Measurements from ENCODE around the gene DOK6. TPM values are rescaled to one million over a fixed set of nuclear protein-coding genes. Genes with fewer than 3 reads are reported as not detected.
"Not testable (repeated sequence)": the region's sequence is repeated elsewhere in the genome, so short reads cannot be mapped to it uniquely, and the experiment has no call there.

Gene DOK6
- total and polyA plus RNA-seq, 2 donors (not counting 1 experiment from before 2014, with no cell fraction given), result not detected

GRCh38 chr18:69658685-69659084 lies 258.0 kb downstream of the DOK6 start:
- Histone ChIP-seq H3K4me2 (replicated peaks; ENCODE audit: low read depth, low read length, poor library complexity, severe bottlenecking) (no peak overlapping the region), H3K4me3 (ENCODE audit: control extremely low read depth in 1 of 5, extremely low read depth in 1 of 5, insufficient read depth in 1 of 5, low read depth in 2 of 5, low read length in 4 of 5) (no peak overlapping the region), H3K9ac (ENCODE audit: low read length) (no peak overlapping the region), H4K20me1 (ENCODE audit: control insufficient read depth, insufficient read depth, low read length, poor library complexity, severe bottlenecking) (no peaks in the 10 kb centered on the region), H3K36me3 (replicated peaks in 1 of 2; ENCODE audit: control extremely low read depth in 1 of 2, control insufficient read depth in 1 of 2, extremely low read depth in 1 of 2, insufficient read depth in 2 of 2, low read length in 1 of 2) (no peaks in the 10 kb centered on the region), H2AFZ (ENCODE audit: insufficient read depth, low read depth, low read length, poor library complexity, severe bottlenecking) (no peak overlapping the region), H3K4me1 (ENCODE audit: control insufficient read depth in 2 of 2, insufficient read depth in 2 of 2, low read length in 2 of 2) (no peaks in the 10 kb centered on the region), H3K27ac (ENCODE audit: low read length in 2 of 2) (no peak overlapping the region), H3K9me3 (ENCODE audit: control extremely low read depth in 1 of 3, control insufficient read depth in 2 of 3, insufficient read depth in 1 of 3, low read length in 2 of 3) (no peaks in the 10 kb centered on the region), H3K27me3 (replicated peaks in 1 of 4; ENCODE audit: control extremely low read depth in 1 of 4, control insufficient read depth in 3 of 4, insufficient read depth in 4 of 4, low read length in 3 of 4) (no peaks in the 10 kb centered on the region), H3K79me2 (ENCODE audit: control insufficient read depth, insufficient read depth, low read length) (no peaks in the 10 kb centered on the region)
- no peak overlapping the region for H3K4me3 Mint-ChIP-seq
- intact Hi-C loops (cut with micrococcal nuclease), result no loop called here
- ATAC-seq (ENCODE audit: low read depth) (no peak), DNase-seq (no peak)
- WGBS (ENCODE audit: insufficient coverage), result no CpG with 5 or more reads among the region's 2 CpGs
- ChIA-PET CTCF (no interaction called here), POLR2A (no interaction called here)
- H3K27me3 Mint-ChIP-seq, result peaks cover 4% of the 10 kb centered on the region
- TF ChIP-seq, protein P1, sequence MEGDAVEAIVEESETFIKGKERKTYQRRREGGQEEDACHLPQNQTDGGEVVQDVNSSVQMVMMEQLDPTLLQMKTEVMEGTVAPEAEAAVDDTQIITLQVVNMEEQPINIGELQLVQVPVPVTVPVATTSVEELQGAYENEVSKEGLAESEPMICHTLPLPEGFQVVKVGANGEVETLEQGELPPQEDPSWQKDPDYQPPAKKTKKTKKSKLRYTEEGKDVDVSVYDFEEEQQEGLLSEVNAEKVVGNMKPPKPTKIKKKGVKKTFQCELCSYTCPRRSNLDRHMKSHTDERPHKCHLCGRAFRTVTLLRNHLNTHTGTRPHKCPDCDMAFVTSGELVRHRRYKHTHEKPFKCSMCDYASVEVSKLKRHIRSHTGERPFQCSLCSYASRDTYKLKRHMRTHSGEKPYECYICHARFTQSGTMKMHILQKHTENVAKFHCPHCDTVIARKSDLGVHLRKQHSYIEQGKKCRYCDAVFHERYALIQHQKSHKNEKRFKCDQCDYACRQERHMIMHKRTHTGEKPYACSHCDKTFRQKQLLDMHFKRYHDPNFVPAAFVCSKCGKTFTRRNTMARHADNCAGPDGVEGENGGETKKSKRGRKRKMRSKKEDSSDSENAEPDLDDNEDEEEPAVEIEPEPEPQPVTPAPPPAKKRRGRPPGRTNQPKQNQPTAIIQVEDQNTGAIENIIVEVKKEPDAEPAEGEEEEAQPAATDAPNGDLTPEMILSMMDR (IDR thresholded peaks at IDR 0.05), result no peak
- TF ChIP-seq EZH2 (IDR thresholded peaks at IDR 0.05; ENCODE audit: borderline replicate concordance, insufficient read depth, low read depth, low read length, poor library complexity, severe bottlenecking), result no peak
- H3K27ac Mint-ChIP-seq, result no peak overlapping the region
- no peaks in the 10 kb centered on the region for H3K4me1 Mint-ChIP-seq
- no peaks in the 10 kb centered on the region for H3K9me3 Mint-ChIP-seq (ENCODE audit: insufficient read depth)

DNA sequence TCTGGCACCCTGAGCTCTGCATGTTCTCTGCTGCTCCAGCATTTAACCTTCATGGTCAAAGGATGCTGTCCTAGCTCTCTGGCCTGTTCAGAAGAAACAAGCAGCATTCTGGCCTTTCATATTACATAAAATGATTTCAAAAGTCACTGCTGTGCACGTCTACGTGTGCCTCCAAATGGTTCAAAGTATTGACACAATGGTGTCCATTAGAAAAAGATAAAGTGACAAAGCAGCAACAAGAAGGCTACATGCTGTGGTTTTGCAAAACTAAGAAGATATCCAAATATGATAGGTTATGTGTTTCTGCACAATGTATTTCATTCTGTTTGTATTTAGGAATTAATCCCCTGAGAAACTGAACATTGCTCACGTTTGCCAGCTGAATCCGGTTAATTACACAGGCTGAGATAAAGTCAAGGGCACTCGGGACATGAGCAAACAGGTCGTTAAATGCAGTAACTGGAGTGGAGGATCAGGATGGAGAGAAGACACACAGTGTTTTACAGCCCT lies 258.5 kb downstream of the DOK6 start:
- H3K36me3 ChIP-seq (replicated peaks in 1 of 2; ENCODE audit: control extremely low read depth in 1 of 2, control insufficient read depth in 1 of 2, extremely low read depth in 1 of 2, insufficient read depth in 2 of 2, low read length in 1 of 2), result no peaks in the 10 kb centered on the region
- H3K4me2 ChIP-seq (replicated peaks; ENCODE audit: low read depth, low read length, poor library complexity, severe bottlenecking), result no peak overlapping the region
- no peaks in the 10 kb centered on the region for H3K79me2 ChIP-seq (ENCODE audit: control insufficient read depth, insufficient read depth, low read length)
- ATAC-seq (ENCODE audit: low read depth) (no peak), DNase-seq (no peak)
- 78% methylated on average over 6 of the region's 6 CpGs for WGBS (ENCODE audit: insufficient coverage)
- no peaks in the 10 kb centered on the region for H3K4me1 Mint-ChIP-seq
- H3K4me1 ChIP-seq (ENCODE audit: control insufficient read depth in 2 of 2, insufficient read depth in 2 of 2, low read length in 2 of 2), result no peaks in the 10 kb centered on the region
- ChIA-PET POLR2A (no interaction called here), CTCF (no interaction called here)
- H2AFZ ChIP-seq (ENCODE audit: insufficient read depth, low read depth, low read length, poor library complexity, severe bottlenecking), result no peak overlapping the region
- TF ChIP-seq, protein P1 (IDR thresholded peaks at IDR 0.05), result no peak
- TF ChIP-seq EZH2 (IDR thresholded peaks at IDR 0.05; ENCODE audit: borderline replicate concordance, insufficient read depth, low read depth, low read length, poor library complexity, severe bottlenecking), result no peak
- H3K9me3 Mint-ChIP-seq (ENCODE audit: insufficient read depth), result no peaks in the 10 kb centered on the region
- no peak overlapping the region for H3K4me3 ChIP-seq (ENCODE audit: control extremely low read depth in 1 of 5, extremely low read depth in 1 of 5, insufficient read depth in 1 of 5, low read depth in 2 of 5, low read length in 4 of 5)
- no peak overlapping the region for H3K27ac ChIP-seq (ENCODE audit: low read length in 2 of 2)
- no peak overlapping the region for H3K4me3 Mint-ChIP-seq
- H3K27me3 ChIP-seq (replicated peaks in 1 of 4; ENCODE audit: control extremely low read depth in 1 of 4, control insufficient read depth in 3 of 4, insufficient read depth in 4 of 4, low read length in 3 of 4), result no peaks in the 10 kb centered on the region
- intact Hi-C loops (cut with micrococcal nuclease), result no loop called here
- peaks cover 4% of the 10 kb centered on the region for H3K27me3 Mint-ChIP-seq
- H4K20me1 ChIP-seq (ENCODE audit: control insufficient read depth, insufficient read depth, low read length, poor library complexity, severe bottlenecking), result no peaks in the 10 kb centered on the region
- no peak overlapping the region for H3K27ac Mint-ChIP-seq
- no peaks in the 10 kb centered on the region for H3K9me3 ChIP-seq (ENCODE audit: control extremely low read depth in 1 of 3, control insufficient read depth in 2 of 3, insufficient read depth in 1 of 3, low read length in 2 of 3)
- H3K9ac ChIP-seq (ENCODE audit: low read length), result no peak overlapping the region

GRCh38 chr18:69662090-69662489 lies 261.4 kb downstream of the DOK6 start:
- H3K27me3 ChIP-seq (replicated peaks in 1 of 4; ENCODE audit: control extremely low read depth in 1 of 4, control insufficient read depth in 3 of 4, insufficient read depth in 4 of 4, low read length in 3 of 4); H3K36me3 ChIP-seq (replicated peaks in 1 of 2; ENCODE audit: control extremely low read depth in 1 of 2, control insufficient read depth in 1 of 2, extremely low read depth in 1 of 2, insufficient read depth in 2 of 2, low read length in 1 of 2); H3K4me1 Mint-ChIP-seq; POLR2A ChIA-PET; H2AFZ ChIP-seq (ENCODE audit: insufficient read depth, low read depth, low read length, poor library complexity, severe bottlenecking); H3K4me3 ChIP-seq (ENCODE audit: control extremely low read depth in 1 of 5, extremely low read depth in 1 of 5, insufficient read depth in 1 of 5, low read depth in 2 of 5, low read length in 4 of 5); H3K27ac Mint-ChIP-seq; H3K9me3 Mint-ChIP-seq (ENCODE audit: insufficient read depth); H3K27me3 Mint-ChIP-seq; ATAC-seq (ENCODE audit: low read depth); H3K79me2 ChIP-seq (ENCODE audit: control insufficient read depth, insufficient read depth, low read length); H3K27ac ChIP-seq (ENCODE audit: low read length in 2 of 2); H3K4me1 ChIP-seq (ENCODE audit: control insufficient read depth in 2 of 2, insufficient read depth in 2 of 2, low read length in 2 of 2); DNase-seq; H3K4me3 Mint-ChIP-seq; CTCF ChIA-PET; H4K20me1 ChIP-seq (ENCODE audit: control insufficient read depth, insufficient read depth, low read length, poor library complexity, severe bottlenecking); H3K9me3 ChIP-seq (ENCODE audit: control extremely low read depth in 1 of 3, control insufficient read depth in 2 of 3, insufficient read depth in 1 of 3, low read length in 2 of 3); H3K9ac ChIP-seq (ENCODE audit: low read length); H3K4me2 ChIP-seq (replicated peaks; ENCODE audit: low read depth, low read length, poor library complexity, severe bottlenecking); intact Hi-C loops (cut with micrococcal nuclease): not testable (repeated sequence)
- WGBS (ENCODE audit: insufficient coverage), result 100% methylated on average over 1 of the region's 5 CpGs

All from B cell (primary cell).